ENCODE results near the gene TH.

DNA sequence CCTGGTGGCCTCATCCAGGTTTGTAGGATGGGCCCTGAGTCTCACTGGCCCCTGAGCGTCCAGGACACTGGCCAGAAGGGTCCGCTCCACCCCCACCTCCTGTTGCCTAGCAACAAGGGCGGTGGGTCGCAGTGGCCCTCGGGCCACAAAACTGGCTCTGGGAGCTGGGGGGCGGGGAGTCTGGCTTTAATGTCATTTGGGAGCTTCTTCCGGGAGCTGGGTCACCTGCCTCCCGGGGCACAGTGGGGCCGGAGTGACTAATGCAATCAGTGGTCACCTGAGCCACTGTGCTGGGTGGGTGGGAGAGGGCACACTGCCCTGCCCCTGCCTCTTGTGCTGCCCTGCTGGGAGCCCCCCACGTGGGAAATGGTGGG lies 2.6 kb downstream of the TH start:
- TF ChIP-seq, protein P1, sequence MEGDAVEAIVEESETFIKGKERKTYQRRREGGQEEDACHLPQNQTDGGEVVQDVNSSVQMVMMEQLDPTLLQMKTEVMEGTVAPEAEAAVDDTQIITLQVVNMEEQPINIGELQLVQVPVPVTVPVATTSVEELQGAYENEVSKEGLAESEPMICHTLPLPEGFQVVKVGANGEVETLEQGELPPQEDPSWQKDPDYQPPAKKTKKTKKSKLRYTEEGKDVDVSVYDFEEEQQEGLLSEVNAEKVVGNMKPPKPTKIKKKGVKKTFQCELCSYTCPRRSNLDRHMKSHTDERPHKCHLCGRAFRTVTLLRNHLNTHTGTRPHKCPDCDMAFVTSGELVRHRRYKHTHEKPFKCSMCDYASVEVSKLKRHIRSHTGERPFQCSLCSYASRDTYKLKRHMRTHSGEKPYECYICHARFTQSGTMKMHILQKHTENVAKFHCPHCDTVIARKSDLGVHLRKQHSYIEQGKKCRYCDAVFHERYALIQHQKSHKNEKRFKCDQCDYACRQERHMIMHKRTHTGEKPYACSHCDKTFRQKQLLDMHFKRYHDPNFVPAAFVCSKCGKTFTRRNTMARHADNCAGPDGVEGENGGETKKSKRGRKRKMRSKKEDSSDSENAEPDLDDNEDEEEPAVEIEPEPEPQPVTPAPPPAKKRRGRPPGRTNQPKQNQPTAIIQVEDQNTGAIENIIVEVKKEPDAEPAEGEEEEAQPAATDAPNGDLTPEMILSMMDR (IDR thresholded peaks at IDR 0.05), result no peak
- TF ChIP-seq POLR2AphosphoS5 (IDR thresholded peaks at IDR 0.05) (no peak), POLR2A (IDR thresholded peaks at IDR 0.05) (no peak)

Measured in suprapubic skin (tissue), 4 donors.